Liver (tissue), 9 donors: ENCODE results near the gene COL4A1. TPM values are rescaled to one million over a fixed set of nuclear protein-coding genes. Genes with fewer than 3 reads are reported as not detected.

Source experiments
- DNase-seq: peaks from one replicate; pipeline ENCODE4 v3.0.0-alpha.2; 2017; ENCODE audit warnings: low spot score
- H3K27ac ChIP-seq, 2 donors: one replicate each; pipeline ENCODE4 v1.7.0; 2013; ENCODE audit warnings: inconsistent platforms in 2 of 2, low read length in 2 of 2, control low read depth in 1 of 2, low read depth in 1 of 2, mild to moderate bottlenecking in 1 of 2
- H3K27me3 ChIP-seq, 4 donors: one replicate each; pipeline versions ENCODE4 v1.6.1 to v1.7.0; 2013; ENCODE audit warnings: low read length in 3 of 4, inconsistent platforms in 1 of 4, mild to moderate bottlenecking in 1 of 4, moderate library complexity in 1 of 4; ENCODE audit not compliant: control insufficient read depth in 4 of 4, insufficient read depth in 4 of 4
- H3K36me3 ChIP-seq, 4 donors: one replicate each; pipeline versions ENCODE4 v1.6.1 to v1.7.0; 2013; ENCODE audit warnings: low read length in 3 of 4, mild to moderate bottlenecking in 3 of 4, low read depth in 1 of 4, moderate library complexity in 1 of 4; ENCODE audit not compliant: control insufficient read depth in 4 of 4, insufficient read depth in 3 of 4
- H3K4me1 ChIP-seq, 4 donors: one replicate each; pipeline versions ENCODE4 v1.6.1 to v1.7.0; 2013; ENCODE audit warnings: low read length in 3 of 4, mild to moderate bottlenecking in 3 of 4, moderate library complexity in 1 of 4; ENCODE audit not compliant: control insufficient read depth in 4 of 4, insufficient read depth in 4 of 4
- H3K4me3 ChIP-seq, 3 donors: one replicate each; pipeline versions ENCODE4 v1.6.1 to v1.7.0; 2013; ENCODE audit warnings: low read length in 3 of 3, control low read depth in 1 of 3, low read depth in 1 of 3, mild to moderate bottlenecking in 1 of 3
- H3K9ac ChIP-seq, 2 donors: one replicate each; pipeline ENCODE4 v1.7.0; 2013; ENCODE audit warnings: low read length in 2 of 2, mild to moderate bottlenecking in 2 of 2, moderate library complexity in 2 of 2, control low read depth in 1 of 2, low read depth in 1 of 2
- H3K9me3 ChIP-seq, 4 donors: one replicate each; pipeline versions ENCODE4 v1.6.1 to v1.7.0; 2013; ENCODE audit warnings: low read length in 3 of 4; ENCODE audit not compliant: control insufficient read depth in 4 of 4
- ATF3 ChIP-seq: IDR thresholded peaks from 2 replicates; pipeline ENCODE4 v1.6.1; 2016; ENCODE audit warnings: antibody characterized with exemption
- CTCF ChIP-seq: fragments of 150-350 bp; IDR thresholded peaks from 2 replicates; pipeline ENCODE4 v1.5.1; 2017; ENCODE audit warnings: improper control_type of control experiment, low read depth, low read length; ENCODE audit not compliant: missing input control
- FOXA1 ChIP-seq: IDR thresholded peaks from 2 replicates; pipeline ENCODE4 v1.6.1; 2016; ENCODE audit warnings: antibody characterized with exemption
- FOXA2 ChIP-seq: IDR thresholded peaks from 2 replicates; pipeline ENCODE4 v1.6.1; 2016; ENCODE audit warnings: antibody characterized with exemption
- GABPA ChIP-seq, 2 donors: IDR thresholded peaks in 1 of 2; conservative IDR thresholded peaks in 1 of 2; 2 replicates each; pipeline ENCODE4 v1.6.1; 2016; ENCODE audit warnings: antibody characterized with exemption in 2 of 2, mild to moderate bottlenecking in 1 of 2, moderate library complexity in 1 of 2
- JUND ChIP-seq, 2 donors: IDR thresholded peaks; 2 replicates each; pipeline ENCODE4 v1.6.1; 2016; ENCODE audit warnings: antibody characterized with exemption in 2 of 2
- MAX ChIP-seq: IDR thresholded peaks from 2 replicates; pipeline ENCODE4 v1.6.1; 2016; ENCODE audit warnings: antibody characterized with exemption
- RAD21 ChIP-seq, 2 donors: IDR thresholded peaks; 2 replicates each; pipeline ENCODE4 v1.6.1; 2016; ENCODE audit warnings: antibody characterized with exemption in 2 of 2, mild to moderate bottlenecking in 2 of 2
- RXRA ChIP-seq, 2 donors: IDR thresholded peaks; 2 replicates each; pipeline ENCODE4 v1.6.1; 2017 to 2018; ENCODE audit warnings: antibody characterized with exemption in 2 of 2, mild to moderate bottlenecking in 1 of 2
- SP1 ChIP-seq: IDR thresholded peaks from 2 replicates; pipeline ENCODE4 v1.6.1; 2018; ENCODE audit warnings: antibody characterized with exemption, mild to moderate bottlenecking
- TAF1 ChIP-seq: conservative IDR thresholded peaks from 2 replicates; pipeline ENCODE4 v1.6.1; 2016; ENCODE audit warnings: antibody characterized with exemption, mild to moderate bottlenecking
- YY1 ChIP-seq: IDR thresholded peaks from 2 replicates; pipeline ENCODE4 v1.6.1; 2016; ENCODE audit warnings: antibody characterized with exemption, mild to moderate bottlenecking
- ZBTB33 ChIP-seq: IDR thresholded peaks from 2 replicates; pipeline ENCODE4 v1.6.1; 2016; ENCODE audit warnings: antibody characterized with exemption
- WGBS: extraction: QIAGEN DNeasy Blood & Tissue Kit; methylation state at CpG from one replicate; pipeline ENCODE4 v1.1.7; 2013; 5-methylcytosine and 5-hydroxymethylcytosine counted together
- polyA plus RNA-seq, 2 donors: library from polyadenylated mRNA; stranded (reverse) in 1 of 2; unstranded in 1 of 2; fragments of 200-250 nt in 1 of 2; fragments of >200 nt in 1 of 2; fragmentation: Nextera tagmentation in 1 of 2; extraction: Ambion mirVana in 1 of 2; gene quantifications; one replicate each; pipeline versions ENCODE4 v1.2.1 to v1.2.3, GENCODE V29; 2013 to 2015
- total RNA-seq, 2 donors: library from RNA; depleted of rRNA; stranded (reverse); fragments of >200 nt; gene quantifications; one replicate each; pipeline ENCODE4 v1.2.3, GENCODE V29; 2014
- donor health status: healthy.
- donor health status: healthy.
- donor health status: healthy.
- donor health status: healthy.
- donor health status: healthy.

The COL4A1 gene
- total and polyA plus RNA-seq, 4 donors: 5.0 to 68.5 (median 37.9) TPM

- Histone ChIP-seq H3K36me3 (peaks cover 0 to 2% (median 0%) of the 10 kb centered on the region in 4 donors), H3K9me3 (no peaks in the 10 kb centered on the region), H3K27me3 (no peaks in the 10 kb centered on the region), H3K4me1 (peaks cover 0 to 2% (median 0%) of the 10 kb centered on the region in 4 donors), H3K27ac (no peak overlapping the region), H3K9ac (no peak overlapping the region), H3K4me3 (no peak overlapping the region)
- TF ChIP-seq CTCF (no peak), FOXA1 (no peak), SP1 (no peak), ATF3 (no peak), RXRA (IDR thresholded peaks at IDR 0.05) (no peak), RAD21 (IDR thresholded peaks at IDR 0.05) (no peak), ZBTB33 (no peak), GABPA (IDR thresholded peaks at IDR 0.05 in 1 of 2, conservative IDR thresholded peaks at IDR 0.05 in 1 of 2) (no peak), JUND (IDR thresholded peaks at IDR 0.05) (no peak)
- DNase-seq: no peak
- WGBS: 93% methylated on average over 11 of the region's 11 CpGs
Observed at GRCh38 chr13:110334841-110335490, 28.0 kb upstream of the COL4A1 start.

- Histone ChIP-seq H3K4me3 (no peak overlapping the region), H3K9me3 (no peaks in the 10 kb centered on the region), H3K4me1 (no peaks in the 10 kb centered on the region), H3K36me3 (peaks cover 0 to 2% (median 0%) of the 10 kb centered on the region in 4 donors), H3K27me3 (no peaks in the 10 kb centered on the region), H3K27ac (no peak overlapping the region), H3K9ac (no peak overlapping the region)
- TF ChIP-seq ATF3: no peak
- no peak for TF ChIP-seq YY1
- no peak for TF ChIP-seq JUND (IDR thresholded peaks at IDR 0.05)
- TF ChIP-seq MAX: no peak
- WGBS: 85% methylated on average over 8 of the region's 8 CpGs
- no peak for DNase-seq
Observed at GRCh38 chr13:110334256-110334655, 27.3 kb upstream of the COL4A1 start.

GRCh38 chr13:110333837-110334236 is 26.9 kb upstream of the COL4A1 start:
- 78% methylated on average over 12 of the region's 12 CpGs for WGBS

More at GRCh38 chr13:110333837-110334236, 26.9 kb upstream of the COL4A1 start:
- H3K27me3 ChIP-seq: no peaks in the 10 kb centered on the region
- no peak overlapping the region for H3K9ac ChIP-seq
- DNase-seq: no peak
- no peak overlapping the region for H3K4me3 ChIP-seq
- TF ChIP-seq TAF1: no peak
- TF ChIP-seq FOXA2: no peak
- TF ChIP-seq CTCF: no peak
- H3K27ac ChIP-seq: no peak overlapping the region
- H3K4me1 ChIP-seq: no peaks in the 10 kb centered on the region
- no peaks in the 10 kb centered on the region for H3K9me3 ChIP-seq
- H3K36me3 ChIP-seq: peaks cover 0 to 2% (median 0%) of the 10 kb centered on the region in 4 donors
